Right ventricle myocardium superior (tissue), 1 donor: ENCODE results near the gene POU2AF2. TPM values are rescaled to one million over a fixed set of nuclear protein-coding genes. Genes with fewer than 3 reads are reported as not detected.
"Not testable (repeated sequence)": the region's sequence is repeated elsewhere in the genome, so short reads cannot be mapped to it uniquely, and the experiment has no call there.

Experiments used
- ATAC-seq: fragments of 200-7000 bp; cut with Tn5 transposase; one replicate; pipeline ENCODE4 v1.9.1; 2020; ENCODE audit warnings: mild to moderate bottlenecking; ENCODE audit not compliant: poor library complexity
- DNase-seq: peaks from one replicate; pipeline ENCODE4 v3.0.0-alpha.2; 2020
- intact Hi-C: fragments of 100-400 bp; cut with DNase I; formaldehyde crosslinking; loops from one replicate; pipeline ENCODE4 v1.11.2; 2022
- long read RNA-seq: library from polyadenylated mRNA; unstranded; transcript quantifications from one replicate; pipeline ENCODE4 v2.0.0, GENCODE V29; 2021
- total RNA-seq: library from RNA; stranded (reverse); fragmentation: NEBNext Ultra II Directional; extraction: Animal tissue kit (Norgen Biotek cat#: 25700); gene quantifications from one replicate; pipeline ENCODE4 v1.2.1, GENCODE V29; 2021
- donor health status: DM: no; HTN: yes; CAD: no; lungs with severe emphysema.

Gene POU2AF2
- total RNA-seq, result not detected
- long read RNA-seq, result 0 reads

GRCh38 chr11:111245425-111245824 is at the start of gene POU2AF2:
TSS of gene POU2AF2 (plus strand) at chr11:111245725. CDS start at chr11:111245854, 129 bp downstream.
- DNase-seq (no peak), ATAC-seq (no peak)
- intact Hi-C loops, result no loop called here

- ATAC-seq (no peak), DNase-seq (no peak)
- intact Hi-C loops, result no loop called here
Observed at GRCh38 chr11:111200010-111200534, 45.5 kb upstream of the POU2AF2 start.

DNA sequence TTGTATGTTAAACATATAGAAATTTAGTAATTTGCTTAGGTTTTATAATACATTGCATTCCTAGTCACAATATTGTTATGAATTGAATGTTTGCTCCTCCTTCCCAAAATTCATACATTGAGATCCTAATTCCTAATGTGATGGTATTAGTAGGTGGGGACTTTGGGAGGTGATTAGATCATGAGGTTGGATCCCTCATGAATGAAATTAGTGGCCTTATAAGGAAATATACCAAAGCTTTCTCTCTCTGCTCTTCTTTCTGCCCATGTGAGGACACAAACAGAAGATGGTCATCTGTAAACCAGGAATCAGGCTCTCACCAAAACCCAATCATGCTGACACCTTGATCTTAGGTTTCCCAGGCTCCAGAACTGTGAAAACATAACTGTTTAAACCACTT is 41.3 kb upstream of the POU2AF2 start:
- intact Hi-C loops, result no loop called here
- no peak for DNase-seq
- ATAC-seq, result no peak

GRCh38 chr11:111205632-111206385 is 39.7 kb upstream of the POU2AF2 start:
- DNase-seq (no peak), ATAC-seq (no peak)
- intact Hi-C loops, result no loop called here

DNA sequence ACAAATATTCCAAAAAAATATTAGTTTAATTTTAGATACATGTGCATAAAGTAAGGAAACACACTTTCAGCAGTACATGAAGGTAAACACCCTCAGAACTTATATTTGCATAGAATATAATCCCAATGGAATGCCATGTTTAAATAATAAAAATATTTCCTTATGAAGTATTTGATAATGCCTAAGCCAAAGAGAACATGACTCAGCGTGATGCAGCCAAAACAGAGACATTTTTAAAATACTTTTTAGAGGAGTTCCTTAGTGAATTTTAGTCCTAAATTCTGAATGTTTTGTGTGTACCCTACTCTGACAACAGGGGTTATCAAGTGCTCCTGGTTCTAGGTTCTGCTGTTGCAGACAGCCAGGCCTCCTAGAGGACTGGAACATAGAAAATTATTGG is 39.1 kb upstream of the POU2AF2 start:
- intact Hi-C loops, result no loop called here
- no peak for ATAC-seq
- no peak for DNase-seq

DNA sequence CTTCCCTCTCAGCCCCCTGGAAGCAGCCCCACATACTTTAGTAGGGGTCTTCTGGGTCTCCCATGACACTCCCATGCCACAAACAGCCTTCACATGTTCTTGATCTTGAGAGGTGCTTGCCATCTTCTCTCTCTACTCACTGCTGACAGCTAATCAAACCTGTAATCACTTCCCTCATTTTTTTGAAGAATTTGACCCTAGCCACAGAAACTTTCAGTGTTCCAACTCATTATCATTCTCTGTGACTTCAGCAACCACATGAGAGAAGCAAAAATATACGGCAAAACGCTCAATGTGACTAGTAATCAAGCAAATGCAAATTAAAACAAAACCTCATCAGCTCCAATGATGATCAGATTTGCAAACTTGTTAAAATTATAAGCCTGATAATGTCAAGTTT is 38.3 kb upstream of the POU2AF2 start:
- ATAC-seq, result no peak
- intact Hi-C loops, result no loop called here
- no peak for DNase-seq

DNA sequence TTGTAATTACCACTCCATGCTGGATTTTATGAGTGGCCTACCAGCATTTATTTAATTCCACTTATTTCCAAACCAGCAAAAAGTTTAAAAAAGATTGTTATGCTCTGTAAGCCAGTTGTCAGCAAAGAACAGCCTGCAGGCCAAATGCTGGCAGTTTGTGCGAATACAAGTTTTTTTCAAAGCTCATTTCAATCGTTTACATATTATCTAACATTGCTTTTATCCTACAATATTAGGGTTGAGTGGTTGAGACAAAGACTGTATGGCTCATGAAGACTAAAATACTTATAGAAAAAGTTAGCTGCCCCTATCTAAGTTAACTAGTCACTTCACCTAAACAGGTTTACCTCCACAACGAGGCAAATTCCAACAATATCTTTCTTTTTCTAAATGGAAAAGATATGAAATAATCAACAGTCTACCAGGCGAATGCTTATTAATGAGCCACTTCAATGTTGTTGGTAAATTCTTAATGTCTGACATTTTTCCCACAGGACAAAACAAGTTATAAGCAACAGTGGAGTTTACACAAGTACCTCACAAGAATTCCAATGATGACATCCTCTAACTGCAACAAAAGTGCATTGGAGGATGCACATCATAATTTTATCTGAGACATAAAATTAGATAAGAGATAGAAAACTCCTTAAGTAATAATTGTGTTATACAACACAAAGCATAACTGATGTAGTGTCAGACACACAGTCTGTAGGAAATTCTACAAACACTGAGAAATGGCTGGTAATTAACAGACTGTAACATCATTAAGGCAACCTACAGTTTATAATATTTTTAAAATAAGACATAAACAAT is 35.8 kb upstream of the POU2AF2 start:
- intact Hi-C loops, result no loop called here
- ATAC-seq, result no peak
- DNase-seq, result no peak

- ATAC-seq (no peak), DNase-seq (no peak)
- intact Hi-C loops, result no loop called here
Observed at GRCh38 chr11:111213256-111213655, 32.3 kb upstream of the POU2AF2 start.

- intact Hi-C loops, result no loop called here
- DNase-seq, result no peak
- no peak for ATAC-seq
Observed at GRCh38 chr11:111220721-111221120, 24.8 kb upstream of the POU2AF2 start.

DNA sequence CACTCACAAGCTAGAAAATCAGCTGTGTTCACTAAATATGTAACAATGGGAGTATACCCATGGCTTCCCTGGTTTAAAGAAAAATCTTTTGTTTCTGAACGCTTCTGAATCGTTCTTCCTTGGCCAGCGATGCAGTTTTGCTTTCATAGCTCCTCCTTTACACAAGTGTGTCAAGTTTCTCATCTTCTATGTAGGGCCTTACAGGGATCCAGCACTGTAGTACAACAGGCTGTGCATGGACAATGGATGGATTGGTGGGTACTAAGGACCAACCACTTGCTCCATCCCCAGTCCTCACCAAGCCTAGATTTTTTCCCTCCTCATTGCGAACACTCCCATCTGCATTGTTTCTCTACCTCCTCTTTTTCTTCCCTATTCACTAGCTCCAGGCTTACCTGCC is 24.3 kb upstream of the POU2AF2 start:
- DNase-seq (no peak), ATAC-seq (no peak)
- intact Hi-C loops, result no loop called here

DNA sequence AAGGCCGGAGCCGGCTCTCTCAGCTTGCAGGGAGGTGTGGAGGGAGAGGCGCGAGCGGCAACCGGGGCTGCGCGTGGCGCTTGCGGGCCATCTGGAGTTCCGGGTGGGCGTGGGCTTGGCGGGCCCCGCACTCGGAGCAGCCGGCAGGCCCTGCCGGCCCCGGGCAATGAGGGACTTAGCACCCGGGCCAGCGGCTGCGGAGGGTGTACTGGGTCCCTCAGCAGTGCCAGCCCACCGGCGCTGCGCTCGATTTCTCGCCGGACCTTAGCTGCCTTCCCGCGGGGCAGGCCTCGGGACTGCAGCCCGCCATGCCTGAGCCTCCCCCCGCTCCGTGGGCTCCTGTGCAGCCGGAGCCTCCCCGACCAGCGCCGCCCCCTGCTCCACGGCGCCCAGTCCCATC is 23.6 kb upstream of the POU2AF2 start:
- intact Hi-C loops, ATAC-seq, DNase-seq: not testable (repeated sequence)

GRCh38 chr11:111222821-111223455 is 22.6 kb upstream of the POU2AF2 start:
- intact Hi-C loops, ATAC-seq, DNase-seq: not testable (repeated sequence)

GRCh38 chr11:111225881-111226280 is 19.6 kb upstream of the POU2AF2 start:
- intact Hi-C loops, result no loop called here
- no peak for DNase-seq

GRCh38 chr11:111229604-111230003 is 15.9 kb upstream of the POU2AF2 start:
- no peak for DNase-seq
- ATAC-seq, result no peak
- intact Hi-C loops, result no loop called here

More at GRCh38 chr11:111225881-111226280, 19.6 kb upstream of the POU2AF2 start:
- no peak for ATAC-seq

- ATAC-seq, result peak; percentile 47
- no peak for DNase-seq
- intact Hi-C loops, result no loop called here
Observed at GRCh38 chr11:111230122-111230465, 15.4 kb upstream of the POU2AF2 start.

DNA sequence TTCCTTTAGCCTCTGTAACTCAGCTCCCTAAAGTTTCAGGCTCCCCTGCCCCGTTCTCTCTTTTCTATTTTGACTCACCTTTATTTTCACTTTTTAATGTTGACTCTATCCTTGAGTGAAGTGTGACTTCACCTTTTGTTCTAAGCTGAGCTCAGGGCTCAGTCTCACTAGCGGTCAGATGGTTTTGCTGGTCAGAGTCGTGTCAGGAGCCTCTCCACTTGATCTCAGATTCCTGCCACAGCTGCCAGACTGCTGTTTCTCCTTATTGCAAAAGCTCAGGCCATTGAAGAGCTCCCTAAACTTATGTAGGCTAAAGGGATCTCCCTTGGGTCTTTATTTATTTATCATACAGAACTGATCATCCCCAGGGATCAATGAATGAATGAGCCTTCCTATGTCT is 13.7 kb upstream of the POU2AF2 start:
- ATAC-seq (no peak), DNase-seq (no peak)
- intact Hi-C loops, result no loop called here

GRCh38 chr11:111236383-111236782 is 9.1 kb upstream of the POU2AF2 start:
- no peak for ATAC-seq
- DNase-seq, result no peak
- intact Hi-C loops, result no loop called here

- DNase-seq (no peak), ATAC-seq (no peak)
- intact Hi-C loops, result no loop called here
Observed at GRCh38 chr11:111237926-111238325, 7.6 kb upstream of the POU2AF2 start.

DNA sequence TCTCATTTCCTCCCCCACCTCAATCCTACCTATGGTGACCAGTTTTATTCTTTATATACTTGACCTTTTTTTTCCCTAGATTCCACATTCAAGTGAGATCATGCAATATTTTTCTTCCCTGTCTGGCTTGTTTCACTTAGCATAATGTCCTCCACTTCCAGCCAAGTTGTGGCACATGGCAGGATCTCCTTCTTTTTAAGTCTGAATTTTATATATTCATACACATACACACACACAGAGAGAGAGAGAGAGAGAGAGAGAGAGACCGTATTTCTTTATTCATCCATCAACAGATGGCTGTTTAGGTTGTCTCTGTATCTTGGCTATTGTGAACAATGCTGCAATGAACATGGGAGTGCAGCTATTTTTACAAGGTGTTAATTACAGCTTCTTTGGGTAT is 1.4 kb downstream of the POU2AF2 start:
- ATAC-seq, result no peak
- no peak for DNase-seq
- intact Hi-C loops, result no loop called here
